NOMO-1 treated with dmso at 0.1 percent for 144 hours (cell line): ENCODE data around the gene TRIM72.
A peak's percentile ranks its signal among the peaks of the same experiment; 100 is the strongest.
"Not testable (repeated sequence)": the region's sequence is repeated elsewhere in the genome, so short reads cannot be mapped to it uniquely, and the experiment has no call there.

Source experiments
- DNase-seq: peaks from one replicate; lab custom pipeline; 2025; ENCODE audit not compliant: unreplicated experiment; lab: John Stamatoyannopoulos, UW

The TRIM72 gene

GRCh38 chr16:31213877-31214707 lies at the start of gene TRIM72:
Gene TRIM72, plus strand, starts transcription at chr16:31214119. Its CDS starts 620 bp downstream, at chr16:31214739.
- DNase-seq = no peak

GRCh38 chr16:31167315-31167714 lies 46.6 kb upstream of the TRIM72 start:
- DNase-seq = no peak

DNA sequence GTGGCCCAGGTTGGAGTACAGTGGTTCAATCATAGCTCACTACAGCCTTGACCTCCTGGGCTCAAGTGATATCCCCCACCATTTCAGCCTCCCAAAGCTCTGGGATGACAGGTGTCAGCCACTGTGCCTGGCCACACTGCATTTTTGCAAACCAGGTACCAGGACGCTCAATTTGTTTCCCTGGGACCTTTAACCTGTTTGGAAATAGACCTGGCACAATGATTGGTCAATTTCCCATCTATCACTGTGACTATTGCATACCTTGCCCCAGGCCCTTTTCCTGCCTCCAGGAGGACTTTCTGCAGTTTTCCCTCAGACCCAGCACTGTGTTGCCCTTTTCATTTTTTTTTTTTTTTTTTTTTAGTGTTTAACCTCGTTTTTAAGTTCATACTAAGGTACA lies 45.1 kb upstream of the TRIM72 start:
- no peak for DNase-seq

DNA sequence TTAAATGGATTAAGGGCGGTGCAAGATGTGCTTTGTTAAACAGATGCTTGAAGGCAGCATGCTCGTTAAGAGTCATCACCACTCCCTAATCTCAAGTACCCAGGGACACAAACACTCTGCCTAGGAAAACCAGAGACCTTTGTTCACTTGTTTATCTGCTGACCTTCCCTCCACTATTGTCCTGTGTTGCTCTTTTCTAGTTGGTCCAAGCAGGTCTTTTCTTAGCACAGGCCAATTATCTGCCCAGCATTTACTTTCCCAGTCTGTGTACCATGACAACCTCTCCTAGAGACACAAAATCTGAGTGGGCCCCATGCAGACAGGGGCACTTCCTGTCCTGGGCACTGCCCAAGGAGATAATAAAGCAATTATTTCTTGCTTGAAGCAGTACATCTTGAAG lies 43.9 kb upstream of the TRIM72 start:
- not testable (repeated sequence) for DNase-seq

DNA sequence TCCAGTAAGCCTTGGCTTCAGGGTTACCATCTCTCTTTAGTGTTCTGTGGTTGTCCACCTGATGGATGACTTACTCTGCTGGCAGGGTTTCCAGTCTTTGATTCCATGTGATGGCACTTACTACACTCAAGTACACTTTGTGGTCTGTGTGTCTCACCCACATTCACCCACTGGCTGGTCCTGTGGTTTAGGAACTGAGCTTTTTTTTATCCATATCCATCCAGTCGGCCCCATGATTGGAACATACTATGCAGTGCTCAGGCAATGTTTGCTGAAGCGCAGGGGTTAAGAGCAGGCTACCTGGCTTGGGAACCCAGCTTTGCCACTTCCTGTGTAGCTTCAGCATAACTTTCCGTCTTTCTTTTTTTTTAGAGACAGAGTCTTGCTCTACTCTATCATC lies 36.8 kb upstream of the TRIM72 start:
- DNase-seq = no peak

- DNase-seq = no peak
Observed at GRCh38 chr16:31179219-31179746, 34.6 kb upstream of the TRIM72 start.

DNA sequence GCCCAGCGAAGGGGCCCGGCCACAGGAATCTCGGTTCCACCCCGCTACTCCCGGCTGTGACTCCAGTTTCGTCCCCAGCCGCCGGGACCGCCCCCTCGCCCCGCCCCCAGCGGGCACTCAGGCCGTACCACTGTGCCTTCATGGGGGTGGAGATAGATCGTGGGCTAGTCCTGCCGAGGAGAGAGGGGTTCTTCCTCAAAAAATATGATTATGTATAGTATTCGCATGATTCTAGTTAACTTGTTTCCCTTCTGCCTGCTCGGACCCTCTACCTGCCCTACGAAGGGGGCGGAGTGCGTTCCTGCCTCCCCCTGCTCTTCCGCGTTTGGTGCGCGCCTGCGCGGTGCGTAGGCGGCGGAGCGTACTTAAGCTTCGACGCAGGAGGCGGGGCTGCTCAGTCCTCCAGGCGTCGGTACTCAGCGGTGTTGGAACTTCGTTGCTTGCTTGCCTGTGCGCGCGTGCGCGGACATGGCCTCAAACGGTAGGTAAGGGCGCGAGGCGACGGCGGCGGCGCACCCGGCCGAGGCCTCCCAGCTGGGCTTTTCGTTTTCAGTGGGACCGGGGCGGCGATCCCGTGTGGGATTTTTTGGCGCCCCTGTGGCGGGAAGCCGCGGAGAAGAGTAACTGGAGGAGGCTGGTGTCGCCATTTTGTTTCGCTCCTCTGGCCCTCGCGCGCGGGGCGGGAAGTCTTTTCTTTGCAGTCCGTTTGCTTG lies 34.0 kb upstream of the TRIM72 start, which contains the start of gene FUS:
TSS of gene FUS (plus strand) at position 393 of the 713 bp plus-strand sequence. CDS start at position 469, 76 bp downstream.
- peak; percentile 75 for DNase-seq

- no peak for DNase-seq
Observed at GRCh38 chr16:31181102-31181830, 32.7 kb upstream of the TRIM72 start.

GRCh38 chr16:31182391-31182790 lies 31.5 kb upstream of the TRIM72 start:
- DNase-seq = no peak

DNA sequence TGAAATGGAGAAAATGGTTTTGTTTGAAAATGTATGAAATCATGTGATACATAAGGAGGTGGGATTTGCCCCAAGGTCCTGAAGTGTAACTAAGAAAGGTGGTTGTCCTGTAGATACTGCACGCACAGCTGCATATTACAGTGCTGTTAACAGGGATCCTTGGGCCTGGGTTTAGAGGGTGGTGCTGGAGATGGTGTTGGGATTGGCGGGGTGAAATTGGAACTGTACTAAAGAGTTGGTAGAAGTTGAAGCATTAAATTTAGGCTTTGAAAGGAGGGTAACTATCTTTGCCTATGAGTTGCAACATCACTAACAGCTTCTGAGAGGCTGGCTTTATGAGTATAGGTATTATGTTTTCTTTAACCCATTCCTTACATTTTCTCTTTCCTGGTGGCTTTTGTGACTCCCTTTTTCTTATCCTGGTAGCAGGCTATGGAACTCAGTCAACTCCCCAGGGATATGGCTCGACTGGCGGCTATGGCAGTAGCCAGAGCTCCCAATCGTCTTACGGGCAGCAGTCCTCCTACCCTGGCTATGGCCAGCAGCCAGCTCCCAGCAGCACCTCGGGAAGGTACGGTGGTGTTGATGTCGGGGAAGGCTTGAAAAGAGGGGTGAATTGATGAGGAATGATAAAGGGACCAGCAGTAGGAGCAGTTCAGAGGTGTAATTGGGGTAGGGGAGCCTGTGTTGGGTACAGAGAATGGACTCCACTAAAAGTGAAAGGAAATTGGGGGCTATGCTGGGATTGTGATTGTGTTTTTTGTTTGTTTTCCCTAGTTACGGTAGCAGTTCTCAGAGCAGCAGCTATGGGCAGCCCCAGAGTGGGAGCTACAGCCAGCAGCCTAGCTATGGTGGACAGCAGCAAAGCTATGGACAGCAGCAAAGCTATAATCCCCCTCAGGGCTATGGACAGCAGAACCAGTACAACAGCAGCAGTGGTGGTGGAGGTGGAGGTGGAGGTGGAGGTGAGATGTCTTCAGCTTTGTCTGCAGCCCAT lies 30.2 kb upstream of the TRIM72 start:
- DNase-seq = no peak

DNA sequence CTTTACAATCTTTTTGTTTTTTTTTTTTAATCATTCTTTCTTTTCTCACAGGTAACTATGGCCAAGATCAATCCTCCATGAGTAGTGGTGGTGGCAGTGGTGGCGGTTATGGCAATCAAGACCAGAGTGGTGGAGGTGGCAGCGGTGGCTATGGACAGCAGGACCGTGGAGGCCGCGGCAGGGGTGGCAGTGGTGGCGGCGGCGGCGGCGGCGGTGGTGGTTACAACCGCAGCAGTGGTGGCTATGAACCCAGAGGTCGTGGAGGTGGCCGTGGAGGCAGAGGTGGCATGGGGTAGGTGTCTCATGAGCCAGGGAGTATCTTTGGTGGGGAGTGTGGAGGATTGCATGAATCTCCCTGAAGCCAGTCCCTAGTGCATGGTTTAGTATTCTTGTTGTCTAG lies 29.0 kb upstream of the TRIM72 start:
- no peak for DNase-seq

GRCh38 chr16:31185339-31185738 lies 28.6 kb upstream of the TRIM72 start:
- no peak for DNase-seq

DNA sequence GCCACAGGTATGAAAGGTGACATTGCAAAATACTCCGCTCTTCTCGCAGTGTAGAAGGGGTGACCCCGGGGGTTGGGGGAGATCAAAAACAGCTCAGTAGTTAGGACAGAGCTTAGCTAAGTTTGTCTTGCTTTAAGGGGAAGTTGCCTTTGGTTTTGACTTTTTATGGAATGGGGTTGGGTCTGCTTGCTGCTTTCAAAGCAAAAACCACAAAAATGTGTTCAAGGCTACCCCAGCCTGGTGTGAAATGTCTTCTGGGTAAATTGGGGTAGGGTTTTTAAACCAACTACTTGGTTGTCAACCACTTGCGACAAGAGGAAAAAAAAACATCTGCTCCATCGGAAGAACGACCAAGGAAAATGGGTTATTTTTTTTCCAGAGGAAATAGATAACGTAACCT lies 27.7 kb upstream of the TRIM72 start:
- DNase-seq = peak; percentile 25

- no peak for DNase-seq
Observed at GRCh38 chr16:31186930-31187807, 26.8 kb upstream of the TRIM72 start.

GRCh38 chr16:31187808-31188189 lies 26.1 kb upstream of the TRIM72 start:
- DNase-seq = no peak

DNA sequence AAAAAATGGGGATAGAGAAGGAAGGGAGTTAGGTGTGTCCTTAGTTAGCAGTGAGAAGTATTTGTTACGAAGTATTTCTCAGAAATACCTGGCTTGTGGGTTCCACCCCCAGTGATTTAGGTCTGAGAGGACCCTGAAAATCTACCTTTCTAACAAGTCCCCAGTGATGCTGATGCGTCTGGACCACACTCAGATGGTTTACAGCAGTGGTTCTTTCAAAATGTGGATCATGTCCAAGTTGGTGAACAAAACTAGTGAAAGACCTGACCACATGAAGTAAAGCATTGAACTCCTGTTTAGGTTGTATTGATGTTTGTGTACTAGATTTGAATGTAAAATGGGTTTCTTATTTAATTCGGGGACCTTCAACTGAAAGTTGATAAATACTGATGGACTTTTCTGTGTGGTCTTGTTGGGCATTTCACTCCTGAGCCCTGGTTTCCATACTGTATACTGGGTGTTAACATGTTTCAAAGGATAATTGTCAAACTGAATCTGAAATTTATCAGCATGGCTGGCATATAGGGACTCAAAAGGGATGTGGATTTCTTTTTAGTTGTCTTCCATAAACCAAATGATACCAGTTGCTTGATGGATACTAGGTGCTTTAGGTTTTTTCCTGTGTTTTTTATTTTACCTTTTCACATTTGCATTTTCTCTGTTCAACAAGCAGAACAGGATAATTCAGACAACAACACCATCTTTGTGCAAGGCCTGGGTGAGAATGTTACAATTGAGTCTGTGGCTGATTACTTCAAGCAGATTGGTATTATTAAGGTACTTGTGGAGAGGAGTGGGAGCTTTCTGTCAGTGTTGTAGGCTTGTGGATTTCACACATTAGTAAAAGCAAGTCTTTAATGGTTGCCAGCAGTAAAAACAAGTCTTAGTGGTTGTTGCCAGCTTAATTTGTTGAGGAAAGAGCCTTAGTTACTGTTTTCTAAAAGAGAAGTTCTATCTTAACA lies 25.2 kb upstream of the TRIM72 start:
- DNase-seq = no peak

GRCh38 chr16:31189412-31189778 lies 24.5 kb upstream of the TRIM72 start:
- DNase-seq = no peak

- DNase-seq = no peak
Observed at GRCh38 chr16:31190061-31190460, 23.9 kb upstream of the TRIM72 start.
